MCF 10A (cell line): Measurements from ENCODE around the gene KCNJ1. TPM values are rescaled to one million over a fixed set of nuclear protein-coding genes. Genes with fewer than 3 reads are reported as not detected.
A peak's percentile ranks its signal among the peaks of the same experiment; 100 is the strongest.

Experiments used
- BruUV-seq: library from RNA; stranded (reverse); fragments of 400-500 nt; replicated peaks from 2 replicates; lab custom pipeline; 2021; lab: Mats Ljungman, UMichigan
- CTCF ChIA-PET: fragments of 300-600 bp; sonication (Branson Sonifier 250); formaldehyde crosslinking; extraction: SDS; loops from one replicate; lab custom pipeline; 2021; ENCODE audit warnings: antibody characterized with exemption, inconsistent platforms; lab: Yijun Ruan, JAX
- POLR2A ChIA-PET: fragments of 300-600, 350-650 bp; sonication (Branson Sonifier 250); formaldehyde crosslinking; extraction: SDS; loops from one replicate; lab custom pipeline; 2020; ENCODE audit warnings: antibody characterized with exemption, inconsistent platforms; lab: Yijun Ruan, JAX
- DNase-seq: peaks from one replicate; pipeline ENCODE4 v3.0.0-alpha.2; 2018; ENCODE audit not compliant: unreplicated experiment
- H3K27ac Mint-ChIP-seq: one replicate; pipeline ENCODE4 v1.8.0; 2022; ENCODE audit warnings: mild to moderate bottlenecking, low read depth, mixed read lengths; ENCODE audit not compliant: unreplicated experiment
- H3K27me3 Mint-ChIP-seq: one replicate; pipeline ENCODE4 v1.8.0; 2022; ENCODE audit warnings: mixed read lengths; ENCODE audit not compliant: insufficient read depth, unreplicated experiment
- H3K36me3 Mint-ChIP-seq: one replicate; pipeline ENCODE4 v1.8.0; 2022; ENCODE audit warnings: mild to moderate bottlenecking, moderate library complexity, mixed read lengths; ENCODE audit not compliant: insufficient read depth, unreplicated experiment
- H3K4me1 Mint-ChIP-seq: one replicate; pipeline ENCODE4 v1.8.0; 2022; ENCODE audit warnings: mixed read lengths; ENCODE audit not compliant: insufficient read depth, unreplicated experiment
- H3K4me3 Mint-ChIP-seq: one replicate; pipeline ENCODE4 v1.8.0; 2022; ENCODE audit warnings: mild to moderate bottlenecking, moderate library complexity, mixed read lengths; ENCODE audit not compliant: unreplicated experiment
- H3K9me3 Mint-ChIP-seq: one replicate; pipeline ENCODE4 v1.8.0; 2022; ENCODE audit warnings: mixed read lengths; ENCODE audit not compliant: unreplicated experiment
- intact Hi-C: fragments of 100-400 bp; cut with micrococcal nuclease; formaldehyde crosslinking; loops from 2 replicates; pipeline ENCODE4 v1.14.1; 2022
- total RNA-seq: library from RNA; stranded (reverse); gene quantifications from 2 replicates; pipeline ENCODE4 v1.2.3, GENCODE V29; 2022
- TF ChIP-seq, protein P1 (sequence below): fragments of 200-600 bp; IDR thresholded peaks from one replicate; pipeline ENCODE4 v1.8.0; 2022; ENCODE audit warnings: antibody characterized with exemption, mild to moderate bottlenecking; ENCODE audit not compliant: unreplicated experiment

Gene KCNJ1
- total RNA-seq, 1 experiment from 2014 or later = not detected

DNA sequence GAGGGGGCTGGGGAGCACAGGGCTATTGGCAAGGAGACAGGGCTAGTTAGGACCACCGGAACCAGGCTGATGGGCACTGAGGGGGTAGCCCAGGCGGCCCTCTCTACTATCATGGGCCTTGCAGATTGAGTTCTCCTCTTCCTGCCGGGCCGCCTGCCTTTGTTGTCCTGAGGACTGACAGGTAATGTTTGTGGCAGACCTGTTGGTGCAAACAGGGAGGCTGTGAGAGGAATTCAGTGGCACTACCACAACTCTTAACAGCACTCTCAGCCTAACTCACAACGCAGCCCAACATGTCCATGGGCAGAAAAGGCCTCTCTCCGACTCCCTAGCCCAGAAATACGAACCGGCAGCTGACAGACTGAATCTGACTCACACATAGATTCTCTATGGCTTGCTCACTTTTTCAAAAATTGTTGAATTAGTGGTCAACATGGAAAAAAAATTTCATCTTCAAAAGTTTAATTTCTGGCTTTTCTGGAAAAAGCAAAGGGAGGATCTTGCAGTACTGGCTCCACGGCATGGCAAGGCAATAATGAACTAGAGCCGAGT is 35.5 kb upstream of the KCNJ1 start:
- no peaks in the 10 kb centered on the region for H3K27me3 Mint-ChIP-seq
- no TSS peak for BruUV-seq
- ChIA-PET CTCF (interaction anchor here (1.0 to 4.6 kb wide), 4 partner anchors 16 to 54 kb away, joined by 4 to 54 read pairs (median 6); no protein-coding TSS in a partner anchor), POLR2A (no interaction called here)
- H3K4me3 Mint-ChIP-seq = no peak overlapping the region
- DNase-seq = no peak
- no peaks in the 10 kb centered on the region for H3K9me3 Mint-ChIP-seq
- H3K27ac Mint-ChIP-seq = no peak overlapping the region
- intact Hi-C loops = no loop called here
- H3K4me1 Mint-ChIP-seq = peaks cover 47% of the 10 kb centered on the region
- TF ChIP-seq, protein P1, sequence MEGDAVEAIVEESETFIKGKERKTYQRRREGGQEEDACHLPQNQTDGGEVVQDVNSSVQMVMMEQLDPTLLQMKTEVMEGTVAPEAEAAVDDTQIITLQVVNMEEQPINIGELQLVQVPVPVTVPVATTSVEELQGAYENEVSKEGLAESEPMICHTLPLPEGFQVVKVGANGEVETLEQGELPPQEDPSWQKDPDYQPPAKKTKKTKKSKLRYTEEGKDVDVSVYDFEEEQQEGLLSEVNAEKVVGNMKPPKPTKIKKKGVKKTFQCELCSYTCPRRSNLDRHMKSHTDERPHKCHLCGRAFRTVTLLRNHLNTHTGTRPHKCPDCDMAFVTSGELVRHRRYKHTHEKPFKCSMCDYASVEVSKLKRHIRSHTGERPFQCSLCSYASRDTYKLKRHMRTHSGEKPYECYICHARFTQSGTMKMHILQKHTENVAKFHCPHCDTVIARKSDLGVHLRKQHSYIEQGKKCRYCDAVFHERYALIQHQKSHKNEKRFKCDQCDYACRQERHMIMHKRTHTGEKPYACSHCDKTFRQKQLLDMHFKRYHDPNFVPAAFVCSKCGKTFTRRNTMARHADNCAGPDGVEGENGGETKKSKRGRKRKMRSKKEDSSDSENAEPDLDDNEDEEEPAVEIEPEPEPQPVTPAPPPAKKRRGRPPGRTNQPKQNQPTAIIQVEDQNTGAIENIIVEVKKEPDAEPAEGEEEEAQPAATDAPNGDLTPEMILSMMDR = no peak
- no peaks in the 10 kb centered on the region for H3K36me3 Mint-ChIP-seq

DNA sequence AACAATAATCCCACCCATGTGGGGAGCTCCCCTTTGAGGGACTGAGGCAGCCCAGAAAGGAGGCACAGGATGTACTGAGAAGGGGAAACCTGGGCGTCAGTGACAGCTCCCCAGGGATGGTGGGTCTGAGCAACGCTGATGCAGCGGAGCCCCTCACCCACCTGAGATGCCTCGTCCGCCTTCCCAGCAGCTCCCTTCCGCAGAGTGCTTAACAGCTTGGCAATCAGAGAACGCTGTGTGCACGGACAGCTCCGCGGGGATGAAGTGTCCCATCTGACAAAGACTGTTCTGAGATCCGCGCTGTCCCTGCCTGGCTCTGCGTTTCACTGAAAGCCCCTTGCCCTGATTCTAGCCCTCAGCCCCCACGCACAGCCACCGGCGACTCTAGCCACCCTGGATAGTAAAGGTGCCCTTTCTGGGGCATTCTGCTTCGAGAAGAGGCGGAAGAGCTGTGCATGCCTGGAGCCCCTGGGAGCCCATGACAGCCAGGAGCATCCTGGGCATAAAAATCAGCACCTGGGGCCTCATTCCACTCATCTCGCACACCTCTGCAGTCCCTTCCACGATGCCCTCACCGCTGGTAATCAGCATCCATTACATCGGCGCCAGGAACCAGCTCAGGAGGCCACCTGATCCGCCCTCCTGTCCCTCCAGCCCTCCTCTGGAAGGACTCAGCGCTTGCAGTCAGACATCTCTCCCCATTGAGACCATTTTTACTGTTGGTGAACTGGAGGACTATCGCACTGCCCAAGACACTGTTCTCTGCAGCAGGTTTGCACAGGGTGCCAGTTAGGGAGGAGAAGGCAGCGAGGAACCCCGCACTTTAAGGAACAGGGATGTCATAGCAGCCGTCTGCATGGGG is 34.8 kb upstream of the KCNJ1 start:
- POLR2A ChIA-PET = no interaction called here
- Mint-ChIP-seq H3K27me3 (no peaks in the 10 kb centered on the region), H3K4me3 (no peak overlapping the region), H3K9me3 (no peaks in the 10 kb centered on the region), H3K36me3 (no peaks in the 10 kb centered on the region), H3K27ac (no peak overlapping the region), H3K4me1 (peaks cover 51% of the 10 kb centered on the region)
- no peak for DNase-seq
- no TSS peak for BruUV-seq
- CTCF ChIA-PET = interaction anchor here (0.7 to 4.6 kb wide), 3 partner anchors 15 to 847 kb away, joined by 3 to 54 read pairs (median 6); no protein-coding TSS in a partner anchor
- TF ChIP-seq, protein P1 = no peak
- intact Hi-C loops = no loop called here

DNA sequence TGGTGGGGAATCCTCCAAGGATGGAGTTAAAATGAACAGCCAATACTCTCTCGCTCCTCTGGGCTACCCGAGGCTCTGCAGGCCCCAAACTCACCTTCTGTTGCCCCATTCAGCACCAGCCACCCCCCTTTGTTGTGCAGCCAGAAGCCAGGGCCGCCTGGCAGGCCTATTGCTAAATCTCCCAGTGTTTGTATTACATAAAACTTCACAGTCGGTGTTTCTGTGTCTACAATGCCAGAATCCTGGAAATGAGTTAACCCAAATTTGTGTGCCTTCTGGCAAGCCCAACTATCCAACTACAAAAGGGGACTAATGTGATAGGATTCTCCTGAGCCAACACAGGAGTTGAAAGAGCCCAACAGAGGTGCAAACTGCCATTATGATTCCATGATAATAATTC is 33.4 kb upstream of the KCNJ1 start:
- TF ChIP-seq, protein P1 = no peak
- H3K27ac Mint-ChIP-seq = no peak overlapping the region
- no peaks in the 10 kb centered on the region for H3K27me3 Mint-ChIP-seq
- POLR2A ChIA-PET = no interaction called here
- peaks cover 45% of the 10 kb centered on the region for H3K4me1 Mint-ChIP-seq
- DNase-seq = peak; percentile 25
- H3K4me3 Mint-ChIP-seq = no peak overlapping the region
- CTCF ChIA-PET = interaction anchor here (1.8 to 4.6 kb wide), 2 partner anchors 14 to 56 kb away, joined by 6 to 54 read pairs; no protein-coding TSS in a partner anchor
- H3K9me3 Mint-ChIP-seq = no peaks in the 10 kb centered on the region
- H3K36me3 Mint-ChIP-seq = no peaks in the 10 kb centered on the region
- intact Hi-C loops = no loop called here
- no TSS peak for BruUV-seq
